ENCODE results near the gene CAMKK2. TPM values are rescaled to one million over a fixed set of nuclear protein-coding genes. Genes with fewer than 3 reads are reported as not detected.

The CAMKK2 gene
- total and polyA plus RNA-seq, 2 donors from 2014 or later, result 16.3 to 35.6 TPM

- H3K4me3 ChIP-seq (ENCODE audit: low read length in 3 of 3), result no peak overlapping the region
- intact Hi-C loops (cut with DNase I), result no loop called here
- H3K9me3 ChIP-seq (ENCODE audit: control insufficient read depth in 2 of 3, insufficient read depth in 1 of 3, low read length in 3 of 3), result no peaks in the 10 kb centered on the region
- H3K27ac ChIP-seq (ENCODE audit: low read depth in 2 of 2, low read length in 2 of 2), result no peak overlapping the region
- no peak for FAIRE-seq
- H3K4me1 ChIP-seq (ENCODE audit: control insufficient read depth in 2 of 3, insufficient read depth in 2 of 3, low read depth in 1 of 3, low read length in 3 of 3), result peaks cover 0 to 8% (median 6%) of the 10 kb centered on the region in 3 donors
- no peaks in the 10 kb centered on the region for H3K27me3 ChIP-seq (ENCODE audit: control insufficient read depth, insufficient read depth, low read length)
- TF ChIP-seq CTCF (IDR thresholded peaks at IDR 0.05; ENCODE audit: borderline replicate concordance, extremely low read depth, insufficient read depth), result no peak
- DNase-seq, result peak in 1 of 5 donors; percentile 2
- H3K36me3 ChIP-seq (ENCODE audit: control insufficient read depth in 2 of 3, insufficient read depth in 3 of 3, low read length in 3 of 3), result peaks cover 0 to 2% (median 0%) of the 10 kb centered on the region in 3 donors
- H3K9ac ChIP-seq (ENCODE audit: low read length in 3 of 3), result no peak overlapping the region
Measured at GRCh38 chr12:121226399-121226798, 70.1 kb downstream of the CAMKK2 start.

- Histone ChIP-seq H3K4me1 (ENCODE audit: control insufficient read depth in 2 of 3, insufficient read depth in 2 of 3, low read depth in 1 of 3, low read length in 3 of 3) (peaks cover 0 to 8% (median 2%) of the 10 kb centered on the region in 3 donors), H3K27ac (ENCODE audit: low read depth in 2 of 2, low read length in 2 of 2) (no peak overlapping the region), H3K9me3 (ENCODE audit: control insufficient read depth in 2 of 3, insufficient read depth in 1 of 3, low read length in 3 of 3) (no peaks in the 10 kb centered on the region), H3K4me3 (ENCODE audit: low read length in 3 of 3) (no peak overlapping the region), H3K27me3 (ENCODE audit: control insufficient read depth, insufficient read depth, low read length) (no peaks in the 10 kb centered on the region), H3K36me3 (ENCODE audit: control insufficient read depth in 2 of 3, insufficient read depth in 3 of 3, low read length in 3 of 3) (peaks cover 0 to 2% (median 0%) of the 10 kb centered on the region in 3 donors), H3K9ac (ENCODE audit: low read length in 3 of 3) (no peak overlapping the region)
- no peak for TF ChIP-seq CTCF (IDR thresholded peaks at IDR 0.05; ENCODE audit: borderline replicate concordance, extremely low read depth, insufficient read depth)
- DNase-seq (peak in 1 of 5 donors; percentile 48), FAIRE-seq (no peak)
- intact Hi-C loops (cut with DNase I), result no loop called here
Measured at GRCh38 chr12:121224591-121224990, 71.9 kb downstream of the CAMKK2 start.

- DNase-seq, result peak in 1 of 5 donors; percentile 58
- Histone ChIP-seq H3K36me3 (ENCODE audit: control insufficient read depth in 2 of 3, insufficient read depth in 3 of 3, low read length in 3 of 3) (peaks cover 0 to 5% (median 2%) of the 10 kb centered on the region in 3 donors), H3K4me3 (ENCODE audit: low read length in 3 of 3) (no peak overlapping the region), H3K27ac (ENCODE audit: low read depth in 2 of 2, low read length in 2 of 2) (no peak overlapping the region), H3K27me3 (ENCODE audit: control insufficient read depth, insufficient read depth, low read length) (no peaks in the 10 kb centered on the region), H3K9ac (ENCODE audit: low read length in 3 of 3) (no peak overlapping the region), H3K9me3 (ENCODE audit: control insufficient read depth in 2 of 3, insufficient read depth in 1 of 3, low read length in 3 of 3) (no peaks in the 10 kb centered on the region), H3K4me1 (ENCODE audit: control insufficient read depth in 2 of 3, insufficient read depth in 2 of 3, low read depth in 1 of 3, low read length in 3 of 3) (peaks cover 0 to 5% (median 0%) of the 10 kb centered on the region in 3 donors)
- FAIRE-seq, result no peak
- intact Hi-C loops (cut with DNase I), result no loop called here
- no peak for TF ChIP-seq CTCF (IDR thresholded peaks at IDR 0.05; ENCODE audit: borderline replicate concordance, extremely low read depth, insufficient read depth)
Measured at GRCh38 chr12:121223292-121224285, 72.9 kb downstream of the CAMKK2 start.

All from kidney (tissue), 14 donors.